D721Med (cell line): ENCODE data around the gene MYL7.

Experiments
- DNase-seq: peaks from one replicate; pipeline ENCODE4 v3.0.0; 2011; ENCODE audit warnings: low spot score; ENCODE audit not compliant: insufficient read length
- FAIRE-seq: peaks from 2 replicates; lab custom pipeline; 2011; peaks lifted over from hg19 to GRCh38; lab: Jason Lieb, UNC
- CTCF ChIP-seq: IDR thresholded peaks from 2 replicates; pipeline ENCODE4 v1.5.1; 2012; ENCODE audit warnings: mild to moderate bottlenecking, control low read depth; ENCODE audit not compliant: insufficient read depth; ENCODE audit errors: missing control alignments

Gene MYL7

GRCh38 chr7:44152971-44153947 lies 12.1 kb upstream of the MYL7 start:
- DNase-seq: no peak
- TF ChIP-seq CTCF: no peak

GRCh38 chr7:44151956-44152355 lies 10.8 kb upstream of the MYL7 start:
- no peak for DNase-seq
- FAIRE-seq: no peak
- no peak for TF ChIP-seq CTCF

More at GRCh38 chr7:44152971-44153947, 12.1 kb upstream of the MYL7 start:
- no peak for FAIRE-seq

GRCh38 chr7:44150966-44151941 lies 10.1 kb upstream of the MYL7 start:
- FAIRE-seq: no peak
- no peak for DNase-seq
- TF ChIP-seq CTCF: no peak

- no peak for DNase-seq
- FAIRE-seq: no peak
- no peak for TF ChIP-seq CTCF
These were observed 9.3 kb upstream of the MYL7 start for GRCh38 chr7:44150466-44150832.

GRCh38 chr7:44149571-44150465 lies 8.7 kb upstream of the MYL7 start:
- no peak for TF ChIP-seq CTCF
- no peak for FAIRE-seq
- no peak for DNase-seq

GRCh38 chr7:44148961-44149536 lies 7.9 kb upstream of the MYL7 start:
- FAIRE-seq: no peak
- no peak for TF ChIP-seq CTCF

More at GRCh38 chr7:44148961-44149536, 7.9 kb upstream of the MYL7 start:
- no peak for DNase-seq
